GM19193 (cell line): ENCODE data around the gene ZEB2.

Source experiments
- POLR2A ChIP-seq: IDR thresholded peaks from 4 replicates; pipeline ENCODE4 v1.6.1; 2011; ENCODE audit not compliant: insufficient read depth, insufficient read length; ENCODE audit errors: extremely low read depth

The ZEB2 gene

DNA sequence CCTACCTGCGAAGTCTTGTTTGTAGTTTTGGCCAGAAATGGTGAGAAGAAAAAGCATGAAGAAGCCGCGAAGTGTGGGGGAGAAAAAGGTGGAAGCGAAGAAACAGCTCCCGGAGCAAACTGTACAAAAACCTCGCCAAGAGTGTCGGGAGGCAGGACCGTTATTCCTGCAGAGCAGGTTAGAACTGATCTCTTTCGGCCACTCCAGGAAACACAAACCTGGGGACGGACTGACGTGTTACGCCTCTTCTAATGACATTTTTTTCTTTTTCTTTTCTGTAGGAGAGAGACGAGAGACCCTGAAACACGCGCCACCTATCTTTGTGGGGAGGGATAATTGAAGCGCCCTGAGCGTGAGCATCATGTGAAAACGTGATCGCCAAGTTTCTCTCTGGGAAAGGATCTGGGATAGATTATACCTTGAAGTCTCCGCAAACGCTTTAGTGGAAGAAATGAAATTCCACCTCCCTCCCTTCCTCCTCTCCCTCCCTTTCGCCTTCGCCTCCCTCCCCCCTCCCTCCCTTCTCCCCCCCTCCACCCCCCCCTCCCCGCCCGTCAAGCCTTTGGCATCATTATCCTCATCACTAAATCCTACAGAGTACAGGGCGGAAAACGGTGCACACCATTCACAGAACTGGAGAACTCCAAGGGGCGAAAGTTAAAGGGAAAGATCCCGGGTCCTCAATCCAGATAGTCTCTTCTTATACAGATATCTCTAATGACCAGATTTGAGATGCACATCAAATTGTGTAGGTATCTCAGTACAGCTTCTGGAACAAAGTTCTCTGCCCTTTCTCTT lies at the start of gene ZEB2:
Gene ZEB2 (minus strand): TSS at position 186 of the 798 bp plus-strand sequence. CDS start 2,769 bp downstream, outside the sequence.
- no peak for TF ChIP-seq POLR2A

DNA sequence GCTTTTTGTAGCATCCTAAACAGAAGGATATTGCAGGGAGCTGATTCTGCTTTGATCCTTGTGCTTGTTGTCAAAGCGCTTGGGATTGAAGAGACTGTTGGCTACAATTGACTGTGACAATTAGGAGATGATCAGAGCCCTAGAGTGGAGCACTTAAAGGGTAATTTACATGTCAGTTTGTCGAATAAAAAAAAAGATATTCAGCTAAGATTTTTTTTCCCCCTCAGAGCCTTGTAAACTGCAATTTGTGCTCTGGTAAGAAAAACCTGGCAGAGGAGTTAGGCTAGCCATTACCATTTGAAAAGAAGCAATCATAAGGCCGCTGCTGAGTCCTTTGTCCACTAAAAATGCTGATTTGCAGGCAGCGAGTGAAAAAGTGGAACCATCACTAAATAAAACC lies 47.8 kb upstream of the ZEB2 start:
- TF ChIP-seq POLR2A, result no peak

DNA sequence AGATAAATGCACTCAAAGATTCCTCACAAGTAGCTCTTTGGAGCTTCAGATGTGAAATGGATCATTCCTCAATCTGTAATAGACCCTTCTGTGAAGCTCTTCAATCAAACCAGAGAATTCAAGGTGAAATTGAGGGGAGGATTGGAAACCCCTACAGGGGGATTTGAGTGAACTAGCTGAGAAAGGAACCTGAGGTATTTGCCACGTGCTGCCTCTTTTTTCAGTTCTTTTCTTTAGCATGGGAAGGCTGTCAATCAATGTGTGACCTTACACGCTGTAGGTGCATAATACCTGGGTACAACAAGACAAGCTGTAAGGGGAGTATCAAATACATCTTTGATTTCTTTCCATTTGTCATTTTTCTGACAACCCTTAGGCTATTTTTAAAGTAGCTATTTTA lies 46.5 kb upstream of the ZEB2 start:
- TF ChIP-seq POLR2A, result no peak

GRCh38 chr2:144560251-144560650 lies 40.3 kb upstream of the ZEB2 start:
- TF ChIP-seq POLR2A, result no peak

DNA sequence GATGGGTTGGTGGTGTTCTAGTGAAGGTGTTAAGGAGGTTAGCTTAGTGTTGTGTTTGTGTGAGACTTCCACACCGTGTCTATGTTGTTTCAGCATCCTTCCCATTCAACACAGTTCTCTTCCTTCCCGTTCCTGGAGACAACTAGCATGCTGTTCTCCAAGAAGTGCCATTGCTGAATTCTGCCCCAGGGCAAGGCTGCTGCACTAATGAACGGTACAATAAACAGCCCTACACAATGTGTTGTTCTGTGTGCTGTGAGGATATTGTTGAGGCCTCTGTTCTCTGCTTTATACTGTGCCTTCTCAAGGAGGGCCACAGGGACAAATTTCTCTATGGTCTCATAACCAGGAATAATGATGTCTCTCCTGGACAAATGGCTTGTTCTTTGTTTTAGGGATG lies 39.8 kb upstream of the ZEB2 start:
- TF ChIP-seq POLR2A, result no peak

DNA sequence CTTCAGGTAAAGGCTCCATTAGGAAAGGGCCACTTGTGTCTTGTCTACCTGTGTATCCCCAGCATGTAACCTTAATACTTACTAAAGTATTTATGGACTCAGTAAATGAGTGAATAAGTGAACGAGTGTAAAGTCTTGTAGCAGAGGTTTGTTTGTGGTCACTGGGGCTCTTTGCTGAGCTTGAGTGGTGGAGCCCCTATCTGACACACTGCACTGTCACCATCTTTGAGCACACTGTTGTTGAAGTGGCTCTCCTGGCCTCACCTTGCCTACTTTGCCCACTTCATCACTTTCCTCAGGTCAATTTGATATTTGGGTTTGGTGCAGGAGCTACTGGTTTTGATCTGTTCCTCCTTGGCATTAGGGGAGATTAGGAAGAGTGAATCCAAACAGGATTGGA lies 39.3 kb upstream of the ZEB2 start:
- no peak for TF ChIP-seq POLR2A

DNA sequence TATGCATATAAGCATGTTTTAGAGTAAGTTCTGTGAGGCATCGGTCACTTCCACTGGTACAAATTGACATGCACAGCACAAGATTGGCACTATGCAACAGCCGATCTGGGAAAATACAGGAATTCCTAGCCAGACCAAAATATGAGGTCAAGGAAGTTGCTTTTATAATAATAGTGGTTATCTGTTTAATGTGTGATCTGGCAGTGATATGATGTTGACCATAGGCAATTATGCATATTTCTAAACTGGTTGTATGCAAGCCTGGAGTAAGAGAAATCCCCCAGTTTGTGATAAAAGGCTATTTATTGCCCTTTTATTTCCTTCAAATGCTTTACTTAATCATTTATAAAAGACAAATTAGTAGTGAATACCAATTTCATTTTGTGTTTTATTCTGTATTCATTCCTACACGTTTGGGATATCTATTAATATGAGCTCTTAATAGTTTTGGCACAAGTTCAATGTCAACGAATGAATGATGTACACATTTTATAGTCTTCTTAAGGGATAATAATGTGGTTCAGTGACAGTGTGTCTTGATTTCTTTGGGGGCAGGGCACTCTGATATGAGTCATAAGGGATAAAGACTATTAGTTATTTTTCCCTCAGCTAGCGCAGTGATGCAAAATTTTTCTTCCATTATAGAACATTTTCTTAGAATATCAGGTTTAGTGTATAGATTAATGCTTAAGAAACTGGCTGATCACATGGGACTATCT lies 34.7 kb upstream of the ZEB2 start:
- TF ChIP-seq POLR2A, result no peak

DNA sequence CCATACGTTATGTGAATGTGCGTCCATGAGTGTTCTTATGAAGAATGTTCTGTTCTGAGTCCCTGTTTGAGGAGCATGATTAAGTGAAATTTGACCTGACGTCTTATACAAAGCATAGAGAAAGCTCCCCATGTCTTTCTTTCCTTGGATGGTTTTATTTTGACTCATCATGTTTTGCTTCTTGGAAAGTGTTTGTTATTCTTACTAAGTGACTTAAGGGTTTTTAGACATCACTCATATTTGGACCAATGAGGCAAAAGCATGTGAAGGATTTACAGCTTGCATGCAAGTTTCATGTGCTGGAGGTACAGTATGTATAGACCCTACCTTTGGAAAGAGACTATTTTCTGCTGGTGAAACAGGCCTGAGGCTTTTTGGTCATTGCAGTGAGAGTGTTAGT lies 33.5 kb upstream of the ZEB2 start:
- TF ChIP-seq POLR2A, result no peak

DNA sequence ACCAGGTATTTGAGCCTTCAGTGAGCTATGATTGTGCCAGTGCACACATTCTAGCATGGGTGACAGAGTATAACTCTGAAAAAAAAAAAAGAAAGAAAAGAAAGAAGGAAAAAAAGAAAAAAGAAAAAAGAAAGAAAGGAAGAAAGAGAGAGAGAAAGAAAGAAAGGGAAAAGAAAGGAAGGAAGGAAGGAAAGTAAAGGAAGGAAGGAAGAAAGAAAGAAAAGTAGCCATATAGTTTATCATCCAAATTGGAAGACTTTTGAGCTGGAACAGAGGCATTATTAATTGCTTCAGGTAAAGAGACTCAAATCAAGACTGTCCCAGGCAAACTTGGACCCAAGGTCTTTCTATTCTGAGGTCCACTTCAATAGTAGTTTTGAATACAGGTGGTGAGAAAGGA lies 32.9 kb upstream of the ZEB2 start:
- TF ChIP-seq POLR2A, result no peak

- no peak for TF ChIP-seq POLR2A
These were observed 31.0 kb upstream of the ZEB2 start for GRCh38 chr2:144550911-144551310.

DNA sequence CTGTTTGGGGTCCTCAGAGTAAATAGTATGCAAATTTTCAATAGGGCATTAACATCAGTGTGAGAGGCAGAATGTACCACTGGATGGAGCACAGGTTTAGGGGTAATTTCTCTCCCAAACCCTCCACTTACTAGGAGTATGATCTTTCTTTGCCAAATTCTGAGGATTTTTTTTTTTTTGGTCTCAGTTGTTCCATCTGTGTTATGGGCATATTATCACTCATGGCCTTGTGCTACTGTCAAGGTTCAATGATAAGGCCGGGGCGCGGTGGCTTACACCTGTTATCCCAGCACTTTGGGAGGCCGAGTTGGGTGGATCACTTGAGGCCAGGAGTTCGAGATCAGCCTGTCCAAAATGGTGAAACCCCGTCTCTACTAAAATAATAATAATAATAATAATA lies 30.2 kb upstream of the ZEB2 start:
- TF ChIP-seq POLR2A, result no peak

DNA sequence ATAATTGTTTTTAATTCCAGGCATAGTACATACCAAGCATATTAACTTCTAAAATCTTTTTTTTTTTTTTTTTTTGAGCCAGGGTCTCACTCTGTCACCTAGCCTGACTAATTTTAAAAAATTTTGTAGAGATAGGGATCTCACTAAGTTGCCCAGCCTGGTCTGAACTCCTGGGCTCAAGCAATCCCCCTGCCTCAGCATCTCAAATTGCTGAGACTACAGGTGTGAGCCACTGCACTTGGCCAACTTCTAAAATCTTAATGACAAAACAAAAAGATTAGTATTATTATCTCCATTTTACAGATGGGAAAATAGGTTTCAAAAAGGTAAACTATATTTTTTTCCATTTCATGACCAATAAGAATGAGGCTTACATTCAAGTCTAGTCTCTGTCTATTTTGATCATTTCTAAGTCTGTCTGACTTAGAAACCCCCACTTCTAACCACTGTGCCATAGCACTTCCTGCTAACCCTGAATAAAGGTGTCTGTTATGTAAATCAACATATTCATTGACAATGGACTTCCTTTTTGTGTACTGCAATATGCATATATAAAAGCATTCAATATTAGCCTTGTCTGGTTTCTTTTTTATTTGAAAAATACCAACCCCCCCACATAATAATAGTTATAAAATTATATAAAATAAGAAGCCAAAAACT lies 28.7 kb upstream of the ZEB2 start:
- TF ChIP-seq POLR2A, result no peak

GRCh38 chr2:144548088-144548487 lies 28.2 kb upstream of the ZEB2 start:
- TF ChIP-seq POLR2A, result no peak

DNA sequence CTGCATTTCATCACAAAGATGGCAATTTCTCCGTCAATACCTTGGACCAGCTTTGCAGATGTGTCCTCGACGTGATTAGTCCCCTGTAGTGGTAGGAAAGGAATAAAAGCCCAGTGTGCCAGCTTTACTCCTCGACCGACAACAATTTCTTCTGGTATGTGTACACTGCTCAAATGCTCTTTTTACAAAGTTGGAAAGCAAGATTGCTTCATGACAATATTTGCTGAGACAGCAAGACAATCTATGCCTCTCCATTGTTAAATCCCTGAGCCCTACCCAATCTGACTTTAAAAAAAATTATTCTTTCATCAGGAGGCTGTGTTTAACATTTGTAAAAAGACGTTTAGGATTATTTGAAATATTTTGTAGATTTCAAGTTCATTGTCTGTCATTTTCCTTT lies 27.6 kb upstream of the ZEB2 start:
- TF ChIP-seq POLR2A, result no peak

DNA sequence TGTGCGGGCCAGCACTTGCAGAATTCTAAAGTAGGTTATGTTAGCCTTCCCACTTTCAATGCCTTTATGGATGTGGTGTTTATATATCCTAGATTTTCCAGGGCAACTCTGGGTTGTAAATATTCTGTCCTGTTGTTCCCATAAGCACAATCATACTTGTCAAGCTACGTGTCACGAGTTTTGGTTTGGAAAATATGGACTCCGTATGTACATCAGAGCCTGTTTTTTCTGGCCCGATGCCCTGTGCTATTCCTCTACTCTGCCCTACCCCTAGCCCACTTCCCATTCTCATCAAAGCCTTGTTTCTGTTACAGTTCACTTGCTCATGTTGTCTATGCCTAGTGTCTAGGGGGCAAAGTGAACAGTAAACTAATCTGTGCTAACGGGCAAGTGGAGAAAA lies 27.0 kb upstream of the ZEB2 start:
- TF ChIP-seq POLR2A, result no peak

GRCh38 chr2:144545787-144546186 lies 25.9 kb upstream of the ZEB2 start:
- no peak for TF ChIP-seq POLR2A
